Measurements from ENCODE around the gene ABCB10.
A peak's percentile ranks its signal among the peaks of the same experiment; 100 is the strongest.

Gene ABCB10

DNA sequence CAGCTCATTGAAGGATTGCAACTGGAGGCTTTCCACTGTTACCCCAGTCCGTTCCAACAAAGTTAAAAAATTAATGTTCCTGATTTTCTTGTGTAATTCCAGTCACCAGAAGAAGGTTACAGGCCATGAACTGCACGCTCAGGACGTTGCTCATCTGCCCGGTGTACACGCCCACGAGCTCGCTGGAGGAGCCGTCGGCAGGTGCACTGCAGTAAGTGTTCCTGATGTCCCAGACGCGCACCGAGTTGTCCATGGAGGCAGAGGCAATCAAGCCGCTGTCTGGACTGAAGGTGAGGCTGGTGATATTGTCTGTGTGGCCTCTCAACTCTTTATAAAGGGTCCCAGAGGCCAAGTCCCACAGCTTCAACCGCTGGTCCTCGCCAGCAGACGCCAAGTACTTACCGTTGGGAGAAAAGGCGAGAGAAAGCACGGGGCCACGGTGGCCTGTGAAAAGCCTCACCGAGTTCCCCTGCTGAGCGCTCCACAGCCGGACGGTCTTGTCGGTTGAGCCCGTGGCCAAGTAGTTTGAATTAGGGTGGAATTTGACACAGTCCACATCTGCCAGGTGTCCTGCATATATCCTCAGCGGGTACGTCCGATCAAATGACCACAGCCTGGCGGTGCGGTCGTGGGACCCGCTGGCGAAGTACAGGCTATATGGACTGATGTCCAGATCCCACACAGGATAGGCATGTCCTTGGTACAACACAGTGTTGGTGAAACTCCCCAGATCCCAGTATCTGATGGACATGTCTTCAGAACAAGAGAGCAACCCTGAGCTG, 35.9 kb upstream of the ABCB10 start:
- FAIRE-seq = no peak
- DNase-seq (ENCODE audit: insufficient read length, low spot score) = no peak

DNA sequence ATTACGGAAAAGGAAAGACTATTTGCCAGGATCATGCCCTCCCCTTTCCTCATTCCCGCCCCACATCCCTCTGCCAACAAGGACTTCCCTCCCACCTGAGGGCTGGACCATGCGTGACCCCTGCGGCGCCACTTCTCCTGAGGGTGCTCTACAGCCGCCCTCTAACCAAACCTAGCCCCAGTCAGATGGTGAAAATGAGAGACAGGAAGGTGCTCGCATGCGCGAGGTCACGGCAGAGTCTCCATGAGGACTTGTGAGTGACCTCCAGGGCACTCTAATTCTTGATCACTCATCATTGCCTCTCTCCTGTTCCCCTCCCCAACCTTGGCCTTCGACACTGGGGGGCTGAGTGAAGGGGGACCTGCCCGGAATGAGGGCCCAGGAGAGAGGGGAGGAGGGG, 35.3 kb upstream of the ABCB10 start:
- no peak for FAIRE-seq
- TF ChIP-seq POLR2A (IDR thresholded peaks at IDR 0.05; ENCODE audit: low read depth, low read length) = no peak
- TF ChIP-seq SPI1 (IDR thresholded peaks at IDR 0.05; ENCODE audit: low read depth, low read length) = no peak
- no peak for TF ChIP-seq TAF1 (IDR thresholded peaks at IDR 0.05; ENCODE audit: low read depth, low read length)
- no peak for DNase-seq (ENCODE audit: insufficient read length, low spot score)

More for the DNA sequence above, 35.9 kb upstream of the ABCB10 start:
- TF ChIP-seq POU2F2 (IDR thresholded peaks at IDR 0.05; ENCODE audit: low read depth, low read length) (no peak), POLR2A (IDR thresholded peaks at IDR 0.05; ENCODE audit: low read depth, low read length) (no peak), TAF1 (IDR thresholded peaks at IDR 0.05; ENCODE audit: low read depth, low read length) (no peak), POLR2AphosphoS5 (IDR thresholded peaks at IDR 0.05; ENCODE audit: low read depth, low read length) (no peak), SPI1 (IDR thresholded peaks at IDR 0.05; ENCODE audit: low read depth, low read length) (no peak), PAX5 (IDR thresholded peaks at IDR 0.05; ENCODE audit: insufficient read depth, low read length, severe bottlenecking) (no peak)

DNA sequence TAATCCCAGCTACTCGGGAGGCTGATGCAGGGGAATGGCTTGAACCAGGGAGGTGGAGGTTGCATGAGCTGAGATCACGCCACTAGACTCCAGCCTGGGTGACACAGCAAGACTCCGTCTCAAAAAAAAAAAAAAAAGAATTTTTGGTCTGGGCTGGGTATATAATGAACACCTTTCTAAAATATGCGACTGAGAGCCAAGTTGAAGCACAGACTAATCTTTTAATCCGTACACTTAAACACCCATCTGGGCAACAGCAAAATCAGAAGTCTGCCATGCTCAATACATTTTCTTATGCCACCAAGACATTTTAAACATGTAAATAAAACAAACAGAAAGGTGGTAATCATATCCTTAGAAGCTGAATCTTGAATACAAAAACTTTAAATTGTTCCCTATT, 31.6 kb upstream of the ABCB10 start:
- TF ChIP-seq TAF1 (IDR thresholded peaks at IDR 0.05; ENCODE audit: low read depth, low read length) (no peak), POLR2A (IDR thresholded peaks at IDR 0.05; ENCODE audit: low read depth, low read length) (no peak), POU2F2 (IDR thresholded peaks at IDR 0.05; ENCODE audit: low read depth, low read length) (no peak), SPI1 (IDR thresholded peaks at IDR 0.05; ENCODE audit: low read depth, low read length) (no peak), POLR2AphosphoS5 (IDR thresholded peaks at IDR 0.05; ENCODE audit: low read depth, low read length) (no peak)
- FAIRE-seq = no peak
- no peak for DNase-seq (ENCODE audit: insufficient read length, low spot score)

DNA sequence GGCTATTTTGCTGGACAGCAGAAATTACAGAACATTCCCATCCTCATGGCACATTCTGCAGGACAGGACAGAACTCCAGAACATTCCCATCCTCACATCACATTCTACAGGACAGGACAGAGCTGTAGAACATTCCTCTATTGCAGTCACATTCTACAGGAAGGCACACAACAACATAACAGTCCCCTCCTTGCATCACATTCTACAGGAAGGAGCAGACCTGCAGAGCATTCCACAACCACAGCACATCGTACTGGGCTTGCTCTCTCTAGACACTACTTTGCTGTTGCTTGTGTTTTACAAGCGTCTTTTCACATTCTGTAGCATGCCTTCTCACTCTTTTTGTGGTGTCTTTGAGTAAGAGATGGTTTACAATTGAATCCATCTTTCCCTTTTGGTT, 26.8 kb upstream of the ABCB10 start:
- DNase-seq (ENCODE audit: insufficient read length, low spot score) (no peak), FAIRE-seq (peak; percentile 48)
- TF ChIP-seq SPI1 (IDR thresholded peaks at IDR 0.05; ENCODE audit: low read depth, low read length) (no peak), POLR2AphosphoS5 (IDR thresholded peaks at IDR 0.05; ENCODE audit: low read depth, low read length) (no peak), PAX5 (IDR thresholded peaks at IDR 0.05; ENCODE audit: insufficient read depth, low read length, severe bottlenecking) (no peak), TAF1 (IDR thresholded peaks at IDR 0.05; ENCODE audit: low read depth, low read length) (no peak), POLR2A (IDR thresholded peaks at IDR 0.05; ENCODE audit: low read depth, low read length) (no peak), POU2F2 (IDR thresholded peaks at IDR 0.05; ENCODE audit: low read depth, low read length) (no peak)

DNA sequence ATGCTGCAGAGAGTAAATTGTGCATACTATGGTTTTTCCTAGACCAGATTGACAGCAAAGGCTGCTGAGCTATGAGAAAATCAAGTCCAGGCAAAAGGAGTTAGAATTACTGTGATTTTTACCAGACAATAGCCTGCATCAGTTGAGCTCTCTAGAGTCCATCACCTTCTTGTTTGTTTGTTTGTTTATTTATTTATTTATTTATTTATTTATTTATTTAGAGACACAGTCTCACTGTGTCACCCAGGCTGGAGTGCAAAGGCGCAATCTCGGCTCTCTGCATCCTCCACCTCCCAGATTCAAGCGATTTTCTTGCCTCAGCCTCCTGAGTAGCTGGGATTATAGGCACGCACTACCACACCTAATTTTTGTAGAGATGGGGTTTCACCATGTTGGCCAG, 24.2 kb upstream of the ABCB10 start:
- DNase-seq (ENCODE audit: insufficient read length, low spot score) (no peak), FAIRE-seq (no peak)
- TF ChIP-seq POU2F2 (IDR thresholded peaks at IDR 0.05; ENCODE audit: low read depth, low read length) (no peak), TAF1 (IDR thresholded peaks at IDR 0.05; ENCODE audit: low read depth, low read length) (no peak), POLR2A (IDR thresholded peaks at IDR 0.05; ENCODE audit: low read depth, low read length) (no peak), SPI1 (IDR thresholded peaks at IDR 0.05; ENCODE audit: low read depth, low read length) (no peak), POLR2AphosphoS5 (IDR thresholded peaks at IDR 0.05; ENCODE audit: low read depth, low read length) (no peak), PAX5 (IDR thresholded peaks at IDR 0.05; ENCODE audit: insufficient read depth, low read length, severe bottlenecking) (no peak)

DNA sequence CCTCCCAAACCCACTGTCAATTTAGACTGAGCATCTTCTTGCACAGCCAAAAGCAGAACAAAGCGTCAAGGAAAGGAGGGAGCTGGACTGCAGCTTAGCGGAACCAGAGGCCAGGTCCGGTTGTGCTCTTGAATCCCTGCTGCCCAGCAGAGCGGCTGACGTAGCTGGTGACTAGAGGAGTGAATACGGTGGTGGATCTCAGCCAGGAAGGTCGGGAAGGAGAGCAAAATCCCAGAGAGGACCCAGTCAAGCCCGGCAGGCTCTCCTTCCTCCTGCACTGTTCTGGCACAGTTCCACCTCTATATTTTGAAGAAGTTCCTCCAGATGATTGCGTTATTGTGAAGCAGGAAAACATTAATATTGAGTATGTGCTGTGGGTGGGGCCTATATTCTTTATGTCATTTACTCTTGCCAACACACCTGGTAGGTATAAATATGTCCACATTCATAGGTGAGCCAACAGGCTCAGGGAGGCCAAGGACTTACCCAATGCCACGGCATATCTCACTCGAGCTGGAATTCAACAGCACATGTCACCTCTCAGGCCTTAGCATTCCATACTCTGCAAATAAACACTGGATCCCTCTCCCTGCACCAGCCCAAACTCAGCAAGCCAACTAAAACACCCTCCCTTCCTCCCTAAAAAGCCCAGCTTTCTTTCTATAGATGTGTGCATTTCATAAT, 23.6 kb upstream of the ABCB10 start:
- FAIRE-seq = no peak
- no peak for TF ChIP-seq POLR2A (IDR thresholded peaks at IDR 0.05; ENCODE audit: low read depth, low read length)
- no peak for TF ChIP-seq POU2F2 (IDR thresholded peaks at IDR 0.05; ENCODE audit: low read depth, low read length)
- no peak for TF ChIP-seq PAX5 (IDR thresholded peaks at IDR 0.05; ENCODE audit: insufficient read depth, low read length, severe bottlenecking)
- DNase-seq (ENCODE audit: insufficient read length, low spot score) = no peak

DNA sequence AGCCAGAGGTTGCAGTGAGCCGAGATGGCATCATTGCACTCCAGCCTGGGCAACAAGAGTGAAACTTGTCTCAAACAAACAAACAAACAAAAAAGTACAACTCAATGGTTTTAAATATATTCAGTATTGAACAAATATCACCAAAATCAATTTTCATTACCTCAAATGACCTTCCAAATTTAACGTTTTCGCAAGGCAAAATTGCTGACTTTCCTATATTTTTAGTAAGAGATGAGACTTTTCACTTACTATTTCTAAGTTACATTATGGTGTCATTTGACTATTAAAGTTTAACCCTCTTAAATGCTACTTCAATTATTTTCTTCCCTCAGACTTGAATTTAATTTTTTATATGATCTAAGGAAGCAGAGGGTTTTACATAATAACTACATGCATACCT, 23.0 kb upstream of the ABCB10 start:
- TF ChIP-seq TAF1 (IDR thresholded peaks at IDR 0.05; ENCODE audit: low read depth, low read length) = no peak
- no peak for TF ChIP-seq POLR2A (IDR thresholded peaks at IDR 0.05; ENCODE audit: low read depth, low read length)
- TF ChIP-seq POLR2AphosphoS5 (IDR thresholded peaks at IDR 0.05; ENCODE audit: low read depth, low read length) = no peak
- no peak for TF ChIP-seq PAX5 (IDR thresholded peaks at IDR 0.05; ENCODE audit: insufficient read depth, low read length, severe bottlenecking)
- TF ChIP-seq POU2F2 (IDR thresholded peaks at IDR 0.05; ENCODE audit: low read depth, low read length) = no peak
- TF ChIP-seq SPI1 (IDR thresholded peaks at IDR 0.05; ENCODE audit: low read depth, low read length) = no peak
- DNase-seq (ENCODE audit: insufficient read length, low spot score) (no peak), FAIRE-seq (no peak)

DNA sequence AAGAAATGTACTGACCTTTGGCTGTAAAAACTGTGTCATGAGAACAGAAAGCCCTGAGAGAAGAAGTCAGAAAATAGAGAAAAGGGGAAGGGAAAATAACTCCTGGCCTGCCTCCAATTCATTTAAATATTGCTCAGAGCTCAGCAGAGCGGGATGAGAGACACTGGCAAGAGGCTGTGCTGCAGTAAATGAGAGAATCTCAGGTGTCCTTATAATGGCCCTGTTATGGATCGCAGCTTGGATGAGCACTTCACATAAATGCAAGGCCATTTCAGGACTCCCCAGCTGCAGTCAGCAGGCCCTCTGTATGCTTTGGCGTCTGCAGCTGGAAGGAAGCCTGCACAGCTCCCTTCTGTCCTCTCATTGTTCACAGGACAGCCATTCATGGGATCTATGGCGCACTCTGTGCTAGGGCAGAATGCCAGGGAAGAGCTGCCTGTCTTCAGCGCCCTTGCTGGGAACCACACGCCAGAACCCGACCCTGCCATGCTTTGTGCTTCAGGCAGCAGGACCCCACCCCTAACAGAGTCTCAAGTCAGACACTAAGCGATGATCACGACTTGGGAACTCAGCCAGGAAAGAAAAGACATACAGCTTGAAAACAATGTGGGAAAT, 20.7 kb upstream of the ABCB10 start:
- peak; percentile 18 for DNase-seq (ENCODE audit: insufficient read length, low spot score)
- peak; percentile 65 for FAIRE-seq
- no peak for TF ChIP-seq POLR2A (IDR thresholded peaks at IDR 0.05; ENCODE audit: low read depth, low read length)
- TF ChIP-seq TAF1 (IDR thresholded peaks at IDR 0.05; ENCODE audit: low read depth, low read length) = no peak
- TF ChIP-seq POLR2AphosphoS5 (IDR thresholded peaks at IDR 0.05; ENCODE audit: low read depth, low read length) = no peak
- TF ChIP-seq POU2F2 (IDR thresholded peaks at IDR 0.05; ENCODE audit: low read depth, low read length) = peak; percentile 67; the same call in 1 of the 2 replicates
- peak; percentile 84 for TF ChIP-seq SPI1 (IDR thresholded peaks at IDR 0.05; ENCODE audit: low read depth, low read length)

DNA sequence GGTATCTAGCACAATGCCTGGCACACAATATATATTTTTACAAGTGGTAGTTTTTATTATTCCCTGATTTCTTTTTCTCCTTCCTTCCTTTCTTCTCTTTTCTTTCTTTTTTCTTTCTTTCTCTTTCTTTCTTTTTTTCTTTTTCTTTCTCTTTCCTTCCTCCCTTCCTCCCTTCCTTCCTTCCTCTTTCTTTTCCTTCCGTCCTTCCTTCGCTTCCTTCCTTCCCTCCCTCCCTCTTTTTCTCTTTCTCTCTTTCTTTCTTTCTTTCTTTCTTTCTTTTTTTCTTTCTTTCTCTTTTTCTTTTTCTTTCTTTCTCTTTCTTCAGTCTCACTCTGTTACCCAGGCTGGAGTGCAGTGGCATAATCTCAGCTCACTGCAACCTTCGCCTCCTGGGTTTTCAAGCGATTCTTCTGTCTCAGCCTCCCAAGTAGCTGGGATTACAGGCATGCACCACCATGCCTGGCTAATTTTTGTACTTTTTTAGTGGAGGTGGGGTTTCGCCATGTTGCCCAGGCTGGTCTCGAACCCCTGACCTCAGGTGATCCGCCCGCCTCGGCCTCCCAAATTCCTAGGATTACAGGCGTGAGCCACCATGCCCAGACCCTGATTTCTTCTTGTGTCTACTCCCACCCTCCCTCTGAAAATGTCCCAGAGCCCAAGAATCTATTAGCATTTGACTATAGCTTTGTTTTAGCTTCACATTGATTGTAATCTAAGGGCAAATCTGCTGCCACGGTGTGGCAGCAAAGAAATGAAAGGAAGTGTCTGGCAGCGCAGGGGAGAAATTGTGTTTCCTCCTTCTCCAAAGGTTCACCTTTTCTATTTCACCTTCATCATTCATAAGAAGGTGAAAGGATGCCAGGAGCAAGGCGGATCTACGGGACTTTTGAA, 19.9 kb upstream of the ABCB10 start:
- no peak for TF ChIP-seq PAX5 (IDR thresholded peaks at IDR 0.05; ENCODE audit: insufficient read depth, low read length, severe bottlenecking)
- no peak for TF ChIP-seq SPI1 (IDR thresholded peaks at IDR 0.05; ENCODE audit: low read depth, low read length)
- no peak for TF ChIP-seq POLR2AphosphoS5 (IDR thresholded peaks at IDR 0.05; ENCODE audit: low read depth, low read length)
- TF ChIP-seq TAF1 (IDR thresholded peaks at IDR 0.05; ENCODE audit: low read depth, low read length) = no peak
- no peak for TF ChIP-seq POU2F2 (IDR thresholded peaks at IDR 0.05; ENCODE audit: low read depth, low read length)
- no peak for TF ChIP-seq POLR2A (IDR thresholded peaks at IDR 0.05; ENCODE audit: low read depth, low read length)
- no peak for FAIRE-seq

More for the DNA sequence above, 19.9 kb upstream of the ABCB10 start:
- DNase-seq (ENCODE audit: insufficient read length, low spot score) = no peak

All from GM12891 (cell line).